HG02870 (cell line): ENCODE results near the gene PLAAT3.
"Not testable (repeated sequence)": the region's sequence is repeated elsewhere in the genome, so short reads cannot be mapped to it uniquely, and the experiment has no call there.

ENCODE experiments used
- ATAC-seq: cut with Tn5 transposase; IDR thresholded peaks from one replicate; pipeline ENCODE4 v1.9.1; 2021; ENCODE audit warnings: mild to moderate bottlenecking, moderate library complexity; ENCODE audit not compliant: unreplicated experiment

Gene PLAAT3

DNA sequence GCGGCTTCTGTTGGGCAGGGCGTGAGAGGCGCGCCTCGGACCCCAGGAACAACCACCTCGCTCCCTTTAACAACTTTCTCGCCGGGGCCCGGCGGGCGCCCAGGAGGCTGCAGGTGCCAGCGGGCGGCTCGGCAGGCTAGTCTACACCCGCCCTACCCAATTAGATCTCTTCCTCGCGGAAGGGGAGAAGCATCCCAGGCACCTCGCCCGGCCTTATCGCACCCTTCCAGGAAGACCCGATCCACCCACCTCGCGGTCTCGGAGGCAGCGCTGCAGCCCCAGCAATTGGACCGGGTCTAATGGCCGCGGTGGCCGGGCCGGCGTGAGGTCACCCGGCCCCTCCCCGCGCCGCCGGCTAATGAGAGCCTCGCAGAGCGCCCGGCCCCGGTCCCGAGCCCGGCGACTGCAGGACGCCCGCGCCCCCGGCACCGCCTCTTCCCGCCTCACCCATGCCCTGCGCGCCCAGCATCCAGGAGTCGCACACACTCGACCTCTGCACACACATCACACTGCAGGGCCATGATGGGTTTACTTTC, at the start of gene PLAAT3:
TSS of gene PLAAT3 (minus strand) at position 298 of the 536 bp plus-strand sequence. CDS start 419 bp downstream, outside the sequence.
- no peak for ATAC-seq

DNA sequence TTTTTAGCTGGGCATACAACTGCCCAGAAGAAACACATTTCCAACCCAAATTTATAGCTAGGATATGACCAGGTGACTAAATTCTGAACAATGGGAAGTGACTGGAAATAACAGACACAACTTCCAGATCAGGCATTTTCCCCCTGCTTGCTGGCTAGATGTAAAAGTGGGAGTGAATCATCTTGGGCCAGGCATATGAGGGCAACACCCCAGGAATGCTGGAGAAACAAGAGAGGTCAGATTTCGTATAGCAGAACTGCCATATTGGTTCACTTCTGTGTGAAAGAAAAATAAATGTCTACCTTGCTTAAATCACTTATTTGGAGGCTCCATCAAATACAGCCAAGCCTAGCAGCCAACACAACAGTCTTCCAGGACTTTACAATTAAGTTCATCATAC, 49.6 kb upstream of the PLAAT3 start:
- ATAC-seq, result no peak

DNA sequence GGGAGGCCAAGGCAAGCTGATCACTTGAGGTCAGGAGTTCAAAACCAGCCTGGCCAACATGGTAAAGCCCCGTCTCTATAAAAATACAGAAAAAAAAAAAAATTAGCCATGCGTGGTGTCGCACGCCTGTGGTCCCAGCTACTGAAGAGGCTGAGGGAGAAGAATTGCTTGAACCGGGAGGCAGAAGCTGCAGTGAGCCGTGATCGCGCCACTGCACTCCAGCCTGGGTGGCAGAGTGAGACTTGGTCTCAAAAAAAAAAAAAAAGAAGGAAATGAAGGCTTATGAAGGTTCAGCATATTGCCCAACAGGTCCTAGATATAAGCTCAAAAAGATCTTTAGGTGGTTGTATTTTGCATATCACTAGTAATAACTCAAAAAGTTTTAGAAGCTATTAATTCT, 46.7 kb upstream of the PLAAT3 start:
- ATAC-seq, result no peak

GRCh38 chr11:63652671-63653070, 38.4 kb upstream of the PLAAT3 start:
- ATAC-seq, result no peak

DNA sequence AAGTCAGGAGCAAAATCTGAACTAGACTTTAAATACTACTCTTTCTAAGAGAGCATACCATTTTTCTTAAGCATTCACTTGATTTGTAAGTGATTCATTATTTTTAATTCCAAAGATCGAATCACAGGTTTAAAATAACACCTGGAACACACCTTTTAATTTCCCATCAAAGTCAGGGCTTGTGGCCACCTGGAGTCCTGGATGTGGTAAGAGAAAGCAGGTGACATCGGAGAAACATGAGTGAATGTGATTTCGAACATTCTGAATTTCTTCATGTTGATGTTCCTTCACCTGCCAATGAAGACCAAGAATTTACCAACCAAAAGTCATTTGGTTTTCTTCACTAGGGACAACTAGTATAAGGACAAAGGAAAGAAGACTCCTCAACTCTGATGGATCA, 29.0 kb upstream of the PLAAT3 start:
- no peak for ATAC-seq

GRCh38 chr11:63641727-63642126, 27.5 kb upstream of the PLAAT3 start:
- no peak for ATAC-seq

DNA sequence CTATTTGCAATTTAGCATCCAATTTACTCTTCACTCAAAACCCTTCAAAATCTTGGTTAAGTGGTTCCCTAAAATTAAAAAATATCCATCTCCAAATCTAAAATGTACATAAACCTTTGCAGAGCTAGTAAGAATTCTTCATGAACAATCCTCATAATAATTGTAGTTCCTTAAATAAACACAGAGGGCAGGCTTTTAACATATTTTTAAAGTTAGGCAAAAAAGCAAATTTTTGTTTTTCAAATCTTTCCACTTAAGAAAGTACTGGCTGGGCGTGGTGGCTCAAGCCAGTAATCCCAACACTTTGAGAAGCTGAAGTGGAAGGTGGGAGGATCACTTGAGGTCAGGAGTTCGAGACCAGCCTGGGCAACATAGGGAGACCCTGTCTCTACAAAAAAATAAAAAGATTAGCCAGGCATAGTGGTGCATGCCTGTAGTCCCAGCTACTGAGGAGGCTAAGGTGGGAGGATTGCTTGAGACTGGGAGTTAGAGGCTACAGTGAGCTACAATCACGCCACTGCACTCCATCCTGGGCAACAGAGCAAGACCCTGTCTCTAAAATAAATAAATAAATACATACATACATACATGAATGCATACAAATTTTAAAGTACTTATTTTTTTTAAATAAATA, 25.1 kb upstream of the PLAAT3 start:
- ATAC-seq, result no peak

DNA sequence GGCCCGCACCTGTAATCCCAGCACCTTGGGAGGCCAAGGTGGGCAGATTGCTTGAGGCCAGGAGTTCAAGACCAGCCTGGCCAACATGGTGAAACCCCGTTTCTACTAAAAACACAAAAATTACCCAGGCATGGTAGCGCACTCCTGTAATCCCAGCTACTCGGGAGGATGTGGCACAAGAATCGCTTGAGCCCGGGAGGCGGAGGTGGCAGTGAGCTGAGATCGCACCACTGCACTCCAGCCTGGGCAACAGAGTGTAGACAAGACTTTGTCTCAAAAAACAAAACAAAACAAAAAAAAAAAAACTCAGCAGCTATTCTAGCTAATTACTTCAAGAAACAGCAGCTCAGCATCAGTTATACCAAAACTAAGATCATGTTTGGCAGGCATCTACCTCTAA, 24.2 kb upstream of the PLAAT3 start:
- ATAC-seq, result not testable (repeated sequence)

GRCh38 chr11:63635762-63636465, 21.7 kb upstream of the PLAAT3 start:
- no peak for ATAC-seq

- no peak for ATAC-seq
Observed at GRCh38 chr11:63629426-63629825, 15.2 kb upstream of the PLAAT3 start.

- no peak for ATAC-seq
Observed at GRCh38 chr11:63623513-63624140, 9.4 kb upstream of the PLAAT3 start.

GRCh38 chr11:63622323-63622722, 8.1 kb upstream of the PLAAT3 start:
- no peak for ATAC-seq

GRCh38 chr11:63621071-63621470, 6.8 kb upstream of the PLAAT3 start:
- ATAC-seq, result no peak

- ATAC-seq, result no peak
Observed at GRCh38 chr11:63619967-63620366, 5.7 kb upstream of the PLAAT3 start.

GRCh38 chr11:63617686-63618085, 3.5 kb upstream of the PLAAT3 start:
- ATAC-seq, result not testable (repeated sequence)

DNA sequence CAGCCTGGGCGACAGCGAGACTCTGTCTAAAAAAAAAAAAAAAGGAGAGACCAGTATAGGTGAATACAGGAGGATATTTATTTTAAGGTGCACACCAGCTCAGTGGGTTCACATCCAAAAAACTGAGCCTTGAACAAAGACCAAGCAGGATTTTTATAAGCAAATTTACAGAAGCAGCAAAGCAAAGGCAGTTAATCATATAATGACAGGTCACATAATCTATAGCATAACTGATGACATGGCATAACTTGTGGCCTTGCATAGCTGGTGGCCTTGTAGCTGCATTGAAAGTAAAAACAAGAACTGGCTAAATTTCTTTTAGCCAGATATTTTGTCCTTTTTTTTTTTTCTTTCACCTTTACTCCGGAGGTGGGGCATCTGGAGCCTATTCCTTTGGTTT, 2.7 kb upstream of the PLAAT3 start:
- no peak for ATAC-seq

- no peak for ATAC-seq
Observed at GRCh38 chr11:63613517-63614135, 607 bp downstream of the PLAAT3 start.

- ATAC-seq, result no peak
Observed at GRCh38 chr11:63612181-63612580, 2.1 kb downstream of the PLAAT3 start.

DNA sequence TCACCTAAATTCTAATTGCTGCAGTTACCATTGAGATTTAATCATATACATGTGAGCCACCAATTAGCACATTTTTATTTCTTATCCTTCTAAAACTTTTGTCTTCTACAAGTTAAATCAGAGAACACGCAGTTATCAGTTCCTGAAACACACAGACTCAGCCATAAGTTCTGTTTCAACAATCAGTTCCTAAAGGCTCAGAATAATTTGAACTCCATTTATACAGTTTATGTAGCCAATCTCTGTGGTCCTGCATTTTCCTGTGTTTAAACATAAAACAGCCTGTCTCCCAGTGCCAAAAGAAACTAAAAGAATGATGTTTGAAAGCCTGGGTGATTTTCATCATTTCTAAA, 2.9 kb downstream of the PLAAT3 start:
- no peak for ATAC-seq

DNA sequence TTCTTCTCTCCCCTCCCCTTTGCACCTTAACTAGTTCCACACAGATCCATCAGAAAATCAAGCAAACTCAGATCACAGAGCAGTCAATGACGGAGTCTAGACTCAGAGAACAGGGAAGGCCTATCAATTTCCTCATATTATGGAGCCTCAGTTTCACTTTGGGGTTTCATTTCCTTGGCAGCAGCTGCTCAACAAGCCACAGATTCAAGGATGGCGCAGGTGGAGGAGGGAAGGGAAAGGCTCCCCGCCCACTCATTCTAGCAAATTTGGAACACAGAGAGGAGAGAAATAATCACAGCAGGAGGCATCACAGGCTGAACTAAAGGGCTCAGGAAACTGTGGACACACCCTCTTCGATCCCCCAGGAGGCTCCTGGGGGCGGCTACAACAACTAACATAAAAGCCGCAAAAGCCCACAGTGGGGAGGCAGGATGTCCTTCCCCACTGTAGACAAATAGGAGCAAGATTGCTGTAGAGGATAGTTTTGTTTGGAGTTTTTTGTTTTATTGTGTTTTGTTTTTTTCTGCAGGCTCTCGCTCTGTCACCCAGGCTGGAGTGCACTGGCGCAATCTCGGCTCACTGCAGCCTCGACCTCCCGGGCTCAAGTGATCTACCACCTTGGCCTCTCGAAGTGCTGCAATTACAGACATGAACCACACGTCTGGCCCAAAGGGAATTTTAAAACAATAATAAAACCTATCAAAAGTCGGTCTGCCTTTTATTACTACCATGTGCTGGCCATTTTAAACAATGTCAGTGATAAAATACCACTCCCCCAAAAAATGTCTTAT, 3.4 kb downstream of the PLAAT3 start:
- ATAC-seq, result no peak
